Gastroesophageal sphincter (tissue), 3 donors: ENCODE measurements around the gene MGST3.

Experiments
- CTCF ChIP-seq, 4 experiments: fragments of 200-600 bp in 2 of 4; fragments of 450-650 bp in 2 of 4; sonication (generic) in 1 of 4; IDR thresholded peaks; one replicate each; pipeline ENCODE4 v1.5.1; 2017 to 2019; ENCODE audit warnings: antibody characterized with exemption in 4 of 4, mild to moderate bottlenecking in 2 of 4, moderate library complexity in 2 of 4
- POLR2A ChIP-seq, 2 donors: fragments of 450-650 bp; IDR thresholded peaks; one replicate each; pipeline ENCODE4 v1.6.1; 2017; ENCODE audit warnings: antibody characterized with exemption in 2 of 2, mild to moderate bottlenecking in 2 of 2, moderate library complexity in 1 of 2
- POLR2AphosphoS5 ChIP-seq: sonication (generic); formaldehyde crosslinking; IDR thresholded peaks from one replicate; pipeline ENCODE4 v1.6.1; 2017; ENCODE audit warnings: antibody characterized with exemption

- TF ChIP-seq CTCF (IDR thresholded peaks at IDR 0.05), result no peak
- TF ChIP-seq POLR2AphosphoS5, result no peak
- no peak for TF ChIP-seq POLR2A (IDR thresholded peaks at IDR 0.05)
Measured at GRCh38 chr1:165661703-165662102, 30.7 kb downstream of the MGST3 start.
